Measurements from ENCODE around the gene GPALPP1. TPM values are rescaled to one million over a fixed set of nuclear protein-coding genes. Genes with fewer than 3 reads are reported as not detected.
"Not testable (repeated sequence)": the region's sequence is repeated elsewhere in the genome, so short reads cannot be mapped to it uniquely, and the experiment has no call there.

The GPALPP1 gene
- total RNA-seq, 2 experiments from 2014 or later = 18.9 to 20.8 TPM

- POLR2A ChIA-PET = no interaction called here
- no peak for DNase-seq
- Mint-ChIP-seq H3K36me3 (ENCODE audit: low read depth) (no peaks in the 10 kb centered on the region), H3K4me3 (no peak overlapping the region), H3K9me3 (no peaks in the 10 kb centered on the region), H3K27me3 (peaks cover 9% of the 10 kb centered on the region), H3K4me1 (ENCODE audit: low read depth) (no peaks in the 10 kb centered on the region), H3K27ac (no peak overlapping the region)
- H3K9me3 ChIP-seq (ENCODE audit: control insufficient read depth in 1 of 2, insufficient read depth in 1 of 2, low read length in 2 of 2) = no peaks in the 10 kb centered on the region
- TF ChIP-seq CTCF (IDR thresholded peaks at IDR 0.05) = no peak
- H3K4me1 ChIP-seq (ENCODE audit: insufficient read depth, low read length) = no peaks in the 10 kb centered on the region
- intact Hi-C loops (cut with DNase I, micrococcal nuclease) = no loop called here
- CTCF ChIA-PET = no interaction called here
- no peaks in the 10 kb centered on the region for H3K36me3 ChIP-seq (ENCODE audit: insufficient read depth, low read length)
- H3K27me3 ChIP-seq (ENCODE audit: control insufficient read depth in 1 of 2, insufficient read depth in 2 of 2, low read length in 2 of 2) = no peaks in the 10 kb centered on the region
- no peak for ATAC-seq (ENCODE audit: poor library complexity)
- H3K4me3 ChIP-seq (ENCODE audit: low read length) = no peak overlapping the region
- H3K27ac ChIP-seq (ENCODE audit: low read depth in 1 of 2, low read length in 2 of 2) = no peak overlapping the region
These were observed 74.0 kb downstream of the GPALPP1 start for GRCh38 chr13:45063261-45063860.

GRCh38 chr13:45063889-45064288 lies 74.6 kb downstream of the GPALPP1 start:
- POLR2A ChIA-PET; ATAC-seq (ENCODE audit: poor library complexity); H3K36me3 ChIP-seq (ENCODE audit: insufficient read depth, low read length); H3K9me3 ChIP-seq (ENCODE audit: control insufficient read depth in 1 of 2, insufficient read depth in 1 of 2, low read length in 2 of 2); H3K27ac ChIP-seq (ENCODE audit: low read depth in 1 of 2, low read length in 2 of 2); H3K4me3 ChIP-seq (ENCODE audit: low read length); H3K4me3 Mint-ChIP-seq; intact Hi-C loops (cut with DNase I, micrococcal nuclease); H3K4me1 ChIP-seq (ENCODE audit: insufficient read depth, low read length); H3K27me3 Mint-ChIP-seq; H3K27ac Mint-ChIP-seq; H3K27me3 ChIP-seq (ENCODE audit: control insufficient read depth in 1 of 2, insufficient read depth in 2 of 2, low read length in 2 of 2); H3K36me3 Mint-ChIP-seq (ENCODE audit: low read depth); CTCF ChIA-PET; H3K9me3 Mint-ChIP-seq; H3K4me1 Mint-ChIP-seq (ENCODE audit: low read depth); DNase-seq: not testable (repeated sequence)

- Histone ChIP-seq H3K4me3 (ENCODE audit: low read length) (no peak overlapping the region), H3K36me3 (ENCODE audit: insufficient read depth, low read length) (no peaks in the 10 kb centered on the region), H3K27ac (ENCODE audit: low read depth in 1 of 2, low read length in 2 of 2) (no peak overlapping the region), H3K27me3 (ENCODE audit: control insufficient read depth in 1 of 2, insufficient read depth in 2 of 2, low read length in 2 of 2) (no peaks in the 10 kb centered on the region), H3K4me1 (ENCODE audit: insufficient read depth, low read length) (no peaks in the 10 kb centered on the region), H3K9me3 (ENCODE audit: control insufficient read depth in 1 of 2, insufficient read depth in 1 of 2, low read length in 2 of 2) (no peaks in the 10 kb centered on the region)
- Mint-ChIP-seq H3K9me3 (no peaks in the 10 kb centered on the region), H3K36me3 (ENCODE audit: low read depth) (no peaks in the 10 kb centered on the region), H3K4me3 (no peak overlapping the region), H3K27me3 (peaks cover 10% of the 10 kb centered on the region), H3K27ac (no peak overlapping the region), H3K4me1 (ENCODE audit: low read depth) (no peaks in the 10 kb centered on the region)
- ChIA-PET POLR2A (no interaction called here), CTCF (no interaction called here)
- intact Hi-C loops (cut with DNase I, micrococcal nuclease) = no loop called here
- DNase-seq = no peak
- no peak for TF ChIP-seq CTCF (IDR thresholded peaks at IDR 0.05)
- no peak for ATAC-seq (ENCODE audit: poor library complexity)
These were observed 75.6 kb downstream of the GPALPP1 start for GRCh38 chr13:45064889-45065288.
